Measurements from ENCODE around the gene NRTN. TPM values are rescaled to one million over a fixed set of nuclear protein-coding genes. Genes with fewer than 3 reads are reported as not detected.
"Not testable (repeated sequence)": the region's sequence is repeated elsewhere in the genome, so short reads cannot be mapped to it uniquely, and the experiment has no call there.

NRTN gene
- total RNA-seq, 1 donor, result 0.10 TPM

DNA sequence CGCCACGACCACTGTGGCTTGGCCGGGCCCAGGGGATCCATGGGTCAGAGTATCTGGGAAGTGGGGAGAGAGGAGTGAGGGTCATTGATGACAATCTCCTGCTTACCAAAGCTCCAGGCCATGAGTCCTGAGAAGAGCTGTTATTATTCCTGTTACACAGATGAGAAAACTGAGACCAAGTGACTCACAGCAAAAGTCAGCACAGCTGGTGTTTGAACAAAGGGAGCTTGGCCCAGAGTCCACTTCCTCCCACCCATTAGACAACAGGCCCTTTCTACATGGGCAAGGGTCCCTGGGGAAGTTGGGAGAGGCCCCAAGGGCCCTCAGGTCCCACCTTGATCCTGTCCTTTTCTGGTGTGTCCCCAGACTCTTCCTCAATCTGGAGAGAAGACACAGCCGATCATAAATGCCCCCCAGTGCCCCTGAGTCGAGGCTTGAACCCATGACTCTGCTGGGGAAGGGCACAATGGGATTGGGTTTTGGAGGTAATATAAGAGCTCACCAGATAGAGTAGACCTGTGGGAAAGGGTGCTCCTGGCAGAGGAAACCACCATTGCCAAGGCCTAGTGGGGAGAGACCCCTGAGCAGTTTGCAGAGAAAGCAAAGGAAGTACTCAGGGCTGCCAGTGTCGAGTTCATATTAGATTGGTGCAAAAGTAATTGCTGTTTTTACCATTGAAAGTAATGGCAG lies 27.8 kb downstream of the NRTN start:
- H3K9me3 ChIP-seq (ENCODE audit: low read depth, low read length), result no peaks in the 10 kb centered on the region
- no peaks in the 10 kb centered on the region for H3K27me3 ChIP-seq (ENCODE audit: insufficient read depth, low read length)
- H3K4me3 ChIP-seq (ENCODE audit: low read length), result no peak overlapping the region
- H3K4me1 ChIP-seq (ENCODE audit: insufficient read depth, low read length), result peaks cover 15% of the 10 kb centered on the region

DNA sequence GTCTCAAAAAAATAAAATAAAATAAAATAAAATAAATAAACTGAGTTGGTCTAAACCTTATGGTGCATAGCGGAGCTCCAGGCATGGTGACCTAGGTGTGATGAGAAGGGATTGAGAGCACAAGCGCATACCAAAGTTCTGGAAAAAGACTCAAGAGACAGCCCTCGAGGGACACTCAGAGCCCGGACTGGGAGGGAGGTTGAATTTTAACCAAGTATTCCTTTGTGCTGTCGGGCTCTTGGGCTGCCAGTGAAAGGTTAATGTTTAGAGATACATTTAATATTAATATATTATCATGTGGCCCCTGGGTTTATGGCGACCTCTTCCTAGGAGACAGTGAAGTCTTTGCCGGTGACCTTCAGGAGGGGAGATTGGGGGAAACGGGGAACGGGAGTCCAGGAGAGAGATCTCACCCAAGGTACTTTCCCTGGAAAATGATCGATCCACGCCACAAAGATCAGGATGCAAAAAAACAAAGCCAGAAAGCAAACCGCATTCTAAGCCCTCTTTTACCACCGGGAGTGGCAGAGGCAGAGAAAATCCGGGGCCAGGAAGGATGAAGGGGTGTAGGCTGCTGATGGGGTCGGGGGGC lies 33.0 kb downstream of the NRTN start:
- Histone ChIP-seq H3K27me3 (ENCODE audit: insufficient read depth, low read length) (no peaks in the 10 kb centered on the region), H3K4me3 (ENCODE audit: low read length) (no peak overlapping the region), H3K4me1 (ENCODE audit: insufficient read depth, low read length) (peaks cover 13% of the 10 kb centered on the region), H3K9me3 (ENCODE audit: low read depth, low read length) (no peaks in the 10 kb centered on the region)

GRCh38 chr19:5838353-5839064 lies 33.6 kb downstream of the NRTN start:
- H3K27me3 ChIP-seq (ENCODE audit: insufficient read depth, low read length), result no peaks in the 10 kb centered on the region
- no peaks in the 10 kb centered on the region for H3K9me3 ChIP-seq (ENCODE audit: low read depth, low read length)
- H3K4me3 ChIP-seq (ENCODE audit: low read length), result no peak overlapping the region
- peaks cover 13% of the 10 kb centered on the region for H3K4me1 ChIP-seq (ENCODE audit: insufficient read depth, low read length)

GRCh38 chr19:5839065-5840017 lies 34.5 kb downstream of the NRTN start, which contains the start of gene FUT6:
FUT6 (minus strand) TSS chr19:5839702; CDS start chr19:5832567, 7,135 bp downstream.
- Histone ChIP-seq H3K9me3 (ENCODE audit: low read depth, low read length) (no peaks in the 10 kb centered on the region), H3K4me1 (ENCODE audit: insufficient read depth, low read length) (peaks cover 13% of the 10 kb centered on the region), H3K4me3 (ENCODE audit: low read length) (no peak within 1 kb of the TSS), H3K27me3 (ENCODE audit: insufficient read depth, low read length) (no peaks in the 10 kb centered on the region)

DNA sequence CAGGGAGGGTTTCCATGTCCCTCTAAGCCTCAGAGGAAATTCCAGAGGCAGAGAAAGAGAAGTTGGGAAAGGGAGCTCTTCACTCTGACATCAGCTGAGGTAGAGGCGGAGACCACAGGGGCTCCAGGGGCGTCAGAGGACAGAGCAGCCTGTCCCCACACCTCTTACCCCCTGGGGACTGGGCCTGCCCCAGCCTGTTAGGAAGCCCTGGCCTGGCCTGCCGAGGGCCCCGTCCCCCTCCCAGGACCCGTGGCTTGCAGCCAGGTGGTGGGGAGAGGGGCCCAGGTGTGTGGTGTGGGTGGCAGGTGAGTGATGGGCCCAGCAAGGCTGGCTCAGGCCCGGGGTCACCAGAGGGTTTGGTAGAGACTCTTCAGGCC lies 36.9 kb downstream of the NRTN start:
- not testable (repeated sequence) for H3K4me3 ChIP-seq (ENCODE audit: low read length); H3K9me3 ChIP-seq (ENCODE audit: low read depth, low read length); H3K27me3 ChIP-seq (ENCODE audit: insufficient read depth, low read length)
- H3K4me1 ChIP-seq (ENCODE audit: insufficient read depth, low read length), result peaks cover 13% of the 10 kb centered on the region

DNA sequence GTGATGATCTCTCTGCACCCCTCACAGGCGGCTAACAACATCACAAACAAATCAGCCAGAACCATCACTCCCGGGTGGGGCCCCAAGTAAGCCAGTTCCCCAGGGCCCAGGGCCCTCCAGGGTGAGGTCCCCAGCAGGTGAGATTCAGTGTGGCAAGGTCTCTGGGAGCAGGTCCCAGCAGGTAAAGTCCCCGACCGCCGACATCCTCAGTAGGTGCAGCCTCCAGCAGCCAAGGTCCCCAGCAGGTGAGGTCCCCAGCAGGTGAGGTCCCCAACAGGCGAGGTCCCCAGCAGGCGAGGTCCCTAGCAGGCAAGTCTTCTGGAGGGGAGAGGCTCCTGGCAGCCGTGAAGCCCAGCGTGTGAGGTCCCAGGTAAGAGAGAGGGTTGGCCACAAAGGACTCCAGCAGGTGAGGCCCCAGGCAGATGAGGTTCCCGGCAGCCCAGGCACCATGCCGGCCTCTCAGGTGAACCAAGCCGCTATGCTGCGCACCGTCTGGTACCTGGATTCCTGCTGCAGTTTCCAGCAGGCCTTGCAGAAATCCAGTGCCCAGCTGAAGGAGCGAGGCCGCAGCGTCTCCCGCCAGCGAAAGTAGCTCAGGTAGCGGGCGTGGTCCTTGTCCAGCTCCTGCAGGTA lies 38.5 kb downstream of the NRTN start:
- no peaks in the 10 kb centered on the region for H3K9me3 ChIP-seq (ENCODE audit: low read depth, low read length)
- no peak overlapping the region for H3K4me3 ChIP-seq (ENCODE audit: low read length)
- no peaks in the 10 kb centered on the region for H3K27me3 ChIP-seq (ENCODE audit: insufficient read depth, low read length)
- H3K4me1 ChIP-seq (ENCODE audit: insufficient read depth, low read length), result peaks cover 13% of the 10 kb centered on the region

DNA sequence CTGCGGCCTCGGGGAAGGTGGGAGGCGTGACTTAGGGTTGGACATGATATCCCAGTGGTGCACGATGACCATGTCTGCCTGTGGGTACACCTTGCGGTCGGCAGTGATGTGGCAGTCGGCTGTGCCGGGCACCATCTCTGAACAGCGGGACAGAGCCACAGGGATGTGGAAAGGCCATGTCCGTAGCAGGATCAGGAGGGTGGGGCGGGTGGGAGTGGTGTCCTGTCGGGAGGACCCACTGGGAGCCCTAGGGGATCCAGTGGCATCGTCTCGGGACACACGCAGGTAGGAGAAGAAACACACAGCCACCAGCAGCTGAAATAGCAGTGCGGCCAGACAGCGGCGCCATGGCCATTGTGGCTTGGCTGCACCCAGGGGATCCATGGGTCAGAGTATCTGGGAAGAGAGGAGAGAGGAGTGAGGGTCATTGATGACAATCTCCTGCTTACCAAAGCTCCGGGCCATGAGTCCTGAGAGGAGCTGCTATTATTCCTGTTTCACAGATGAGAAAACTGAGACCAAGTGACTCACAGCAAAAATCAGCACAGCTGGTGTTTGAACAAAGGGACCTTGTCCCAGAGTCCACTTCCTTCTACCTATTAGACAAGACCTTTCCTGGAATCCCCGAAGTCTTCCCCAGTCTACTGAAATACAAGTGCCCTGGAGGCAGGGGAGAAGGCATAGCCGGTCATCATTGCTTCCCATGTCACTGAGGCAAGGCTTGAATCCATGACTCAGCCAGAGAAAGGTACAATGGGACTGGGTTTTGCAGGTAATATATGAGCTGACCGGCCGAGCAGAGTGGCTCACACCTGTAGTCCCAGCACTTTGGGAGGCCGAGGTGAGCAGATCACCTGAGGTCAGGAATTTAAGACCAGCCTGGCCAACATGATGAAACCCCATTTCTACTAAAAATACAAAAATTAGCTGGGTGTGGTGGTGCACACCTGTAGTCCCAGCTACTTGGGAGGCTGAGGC lies 39.9 kb downstream of the NRTN start:
- no peak overlapping the region for H3K4me3 ChIP-seq (ENCODE audit: low read length)
- H3K4me1 ChIP-seq (ENCODE audit: insufficient read depth, low read length), result no peaks in the 10 kb centered on the region
- no peaks in the 10 kb centered on the region for H3K27me3 ChIP-seq (ENCODE audit: insufficient read depth, low read length)
- H3K9me3 ChIP-seq (ENCODE audit: low read depth, low read length), result no peaks in the 10 kb centered on the region

GRCh38 chr19:5847846-5848245 lies 43.0 kb downstream of the NRTN start:
- not testable (repeated sequence) for H3K4me1 ChIP-seq (ENCODE audit: insufficient read depth, low read length); H3K27me3 ChIP-seq (ENCODE audit: insufficient read depth, low read length); H3K4me3 ChIP-seq (ENCODE audit: low read length); H3K9me3 ChIP-seq (ENCODE audit: low read depth, low read length)

GRCh38 chr19:5848621-5849020 lies 43.8 kb downstream of the NRTN start:
- not testable (repeated sequence) for H3K9me3 ChIP-seq (ENCODE audit: low read depth, low read length); H3K4me1 ChIP-seq (ENCODE audit: insufficient read depth, low read length); H3K27me3 ChIP-seq (ENCODE audit: insufficient read depth, low read length); H3K4me3 ChIP-seq (ENCODE audit: low read length)

DNA sequence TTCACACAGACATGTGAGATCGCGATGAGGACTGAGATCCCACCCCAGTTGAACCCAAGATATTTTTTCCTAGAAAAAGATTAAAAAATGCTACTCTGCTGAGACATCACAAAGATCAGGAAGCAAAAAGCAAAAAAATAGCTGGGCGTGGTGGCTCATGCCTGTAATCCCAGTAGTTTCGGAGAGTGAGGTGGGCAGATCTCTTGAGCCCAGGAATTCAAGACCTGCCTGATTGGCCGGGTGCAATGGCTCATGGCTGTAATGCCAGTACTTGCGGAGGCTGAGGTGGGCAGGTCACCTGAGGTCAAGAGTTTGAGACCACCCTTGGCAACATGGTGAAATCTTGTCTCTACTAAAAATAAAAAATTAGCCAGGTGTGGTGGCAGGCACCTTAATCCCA lies 45.3 kb downstream of the NRTN start:
- H3K9me3 ChIP-seq (ENCODE audit: low read depth, low read length), result no peaks in the 10 kb centered on the region
- no peaks in the 10 kb centered on the region for H3K27me3 ChIP-seq (ENCODE audit: insufficient read depth, low read length)
- no peaks in the 10 kb centered on the region for H3K4me1 ChIP-seq (ENCODE audit: insufficient read depth, low read length)
- no peak overlapping the region for H3K4me3 ChIP-seq (ENCODE audit: low read length)

DNA sequence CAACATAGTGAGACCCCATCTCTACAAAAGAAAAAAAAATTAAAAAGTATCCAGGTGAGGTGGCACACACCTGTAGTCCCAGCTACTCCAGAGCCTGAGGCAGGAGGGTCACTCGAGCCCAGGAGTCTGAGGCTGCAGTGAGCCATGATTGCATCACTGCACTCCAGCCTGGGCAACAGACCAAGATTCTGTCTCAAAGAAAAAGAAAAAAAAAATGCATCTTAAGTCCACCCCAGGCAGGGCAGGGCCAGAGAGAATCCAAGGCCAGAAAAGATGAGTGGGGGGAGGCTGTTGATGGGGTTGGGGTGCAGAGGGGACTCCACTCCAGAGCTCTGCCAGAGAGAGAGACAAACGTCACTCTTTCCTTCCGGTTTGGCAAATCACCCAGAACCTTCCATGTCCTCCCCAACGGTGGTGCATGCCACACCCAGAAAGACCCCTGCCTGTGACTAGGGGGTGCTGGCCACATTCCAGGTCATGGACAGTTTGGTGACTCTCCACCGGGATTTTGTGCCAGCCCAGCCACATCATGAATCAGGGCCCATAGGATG lies 46.0 kb downstream of the NRTN start:
- Histone ChIP-seq H3K27me3 (ENCODE audit: insufficient read depth, low read length) (no peaks in the 10 kb centered on the region), H3K4me3 (ENCODE audit: low read length) (no peak overlapping the region), H3K9me3 (ENCODE audit: low read depth, low read length) (no peaks in the 10 kb centered on the region), H3K4me1 (ENCODE audit: insufficient read depth, low read length) (no peaks in the 10 kb centered on the region)

GRCh38 chr19:5851302-5851701 lies 46.4 kb downstream of the NRTN start, which contains the start of gene FUT3:
FUT3 (minus strand) TSS chr19:5851449.
- no peak within 1 kb of the TSS for H3K4me3 ChIP-seq (ENCODE audit: low read length)
- H3K9me3 ChIP-seq (ENCODE audit: low read depth, low read length), result no peaks in the 10 kb centered on the region
- no peaks in the 10 kb centered on the region for H3K4me1 ChIP-seq (ENCODE audit: insufficient read depth, low read length)
- H3K27me3 ChIP-seq (ENCODE audit: insufficient read depth, low read length), result no peaks in the 10 kb centered on the region

DNA sequence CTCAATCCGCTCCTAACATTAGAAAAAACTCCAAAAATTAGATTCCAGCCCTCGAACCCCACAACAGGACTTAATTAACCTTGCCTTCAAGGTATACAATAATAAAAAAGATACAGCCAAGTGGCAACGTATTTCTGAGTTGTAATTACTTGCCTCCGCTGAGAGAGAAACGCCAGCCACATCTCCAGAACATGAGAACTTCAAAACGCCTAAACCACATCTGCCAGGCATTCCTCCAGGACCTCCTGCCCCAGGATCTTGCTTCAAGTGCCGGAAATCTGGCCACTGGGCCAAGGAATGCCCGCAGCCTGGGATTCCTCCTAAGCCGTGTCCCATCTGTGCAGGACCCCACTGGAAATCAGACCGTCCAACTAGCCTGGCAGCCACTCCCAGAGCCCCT lies 49.3 kb downstream of the NRTN start:
- H3K4me3 ChIP-seq (ENCODE audit: low read length); H3K27me3 ChIP-seq (ENCODE audit: insufficient read depth, low read length); H3K4me1 ChIP-seq (ENCODE audit: insufficient read depth, low read length); H3K9me3 ChIP-seq (ENCODE audit: low read depth, low read length): not testable (repeated sequence)

Data from mononuclear cell (primary cell).